Thoracic aorta (tissue), 2 donors: Measurements from ENCODE around the gene RNASE7. TPM values are rescaled to one million over a fixed set of nuclear protein-coding genes. Genes with fewer than 3 reads are reported as not detected.

Experiments
- ATAC-seq: fragments of 150-250 bp; one replicate; pipeline ENCODE4 v1.8.0; 2017; ENCODE audit warnings: low read depth; ENCODE audit not compliant: insufficient number of reproducible peaks, low FRiP score
- DNase-seq: peaks from one replicate; pipeline ENCODE4 v3.0.0-alpha.2; 2020; ENCODE audit warnings: low spot score
- H3K27ac ChIP-seq, 2 donors: fragments of 200-600 bp; sonication (generic); 1 replicate in 1 of 2; 2 replicates in 1 of 2; pipeline ENCODE4 v1.5.1; 2016; ENCODE audit warnings: mild to moderate bottlenecking in 2 of 2, moderate library complexity in 2 of 2
- H3K27me3 ChIP-seq: fragments of 200-600 bp; sonication (generic); replicated peaks from 2 replicates; pipeline ENCODE4 v1.6.0; 2016; ENCODE audit warnings: mild to moderate bottlenecking; ENCODE audit not compliant: insufficient read depth
- H3K36me3 ChIP-seq: fragments of 200-600 bp; sonication (generic); one replicate; pipeline ENCODE4 v1.5.1; 2016
- H3K4me1 ChIP-seq, 2 donors: fragments of 200-600 bp; sonication (generic); 1 replicate in 1 of 2; 2 replicates in 1 of 2; pipeline versions ENCODE4 v1.5.1 to v1.6.0; 2016; ENCODE audit warnings: low read depth in 2 of 2, mild to moderate bottlenecking in 1 of 2; ENCODE audit not compliant: control insufficient read depth in 1 of 2
- H3K4me3 ChIP-seq: fragments of 200-600 bp; sonication (generic); 2 replicates; pipeline ENCODE4 v1.5.1; 2016; ENCODE audit warnings: mild to moderate bottlenecking
- H3K9me3 ChIP-seq: fragments of 200-600 bp; sonication (generic); 2 replicates; pipeline ENCODE4 v1.5.1; 2016
- CTCF ChIP-seq: fragments of 200-600 bp; sonication (generic); IDR thresholded peaks from one replicate; pipeline ENCODE4 v1.5.1; 2019; ENCODE audit warnings: antibody characterized with exemption
- total RNA-seq, 2 donors: library from RNA; depleted of rRNA; stranded (reverse); fragments of >200 nt; gene quantifications; one replicate each; pipeline versions ENCODE4 v1.1.0 to v1.2.3, GENCODE V29; 2016

Gene RNASE7
- total RNA-seq, 2 donors from 2014 or later = 0.27 TPM; not detected in 1

GRCh38 chr14:21077672-21078071 is 35.5 kb downstream of the RNASE7 start:
- DNase-seq (no peak), ATAC-seq (no peak)
- H3K9me3 ChIP-seq = no peaks in the 10 kb centered on the region
- peaks cover 0 to 3% of the 10 kb centered on the region in 2 donors for H3K4me1 ChIP-seq
- no peak overlapping the region for H3K4me3 ChIP-seq
- H3K36me3 ChIP-seq = peaks cover 81% of the 10 kb centered on the region
- H3K27me3 ChIP-seq = no peaks in the 10 kb centered on the region
- TF ChIP-seq CTCF = no peak
- H3K27ac ChIP-seq = no peak overlapping the region

- Histone ChIP-seq H3K27me3 (no peaks in the 10 kb centered on the region), H3K4me3 (no peak overlapping the region), H3K36me3 (peaks cover 85% of the 10 kb centered on the region), H3K9me3 (no peaks in the 10 kb centered on the region), H3K27ac (no peak overlapping the region), H3K4me1 (no peaks in the 10 kb centered on the region)
- ATAC-seq = no peak
- DNase-seq = no peak
- no peak for TF ChIP-seq CTCF
These were observed 36.1 kb downstream of the RNASE7 start for GRCh38 chr14:21078287-21078686.

GRCh38 chr14:21078726-21079125 is 36.6 kb downstream of the RNASE7 start:
- H3K27ac ChIP-seq = no peak overlapping the region
- no peak overlapping the region for H3K4me3 ChIP-seq
- H3K4me1 ChIP-seq = no peaks in the 10 kb centered on the region
- DNase-seq (no peak), ATAC-seq (no peak)
- no peaks in the 10 kb centered on the region for H3K27me3 ChIP-seq
- peaks cover 84% of the 10 kb centered on the region for H3K36me3 ChIP-seq
- no peak for TF ChIP-seq CTCF
- H3K9me3 ChIP-seq = no peaks in the 10 kb centered on the region

DNA sequence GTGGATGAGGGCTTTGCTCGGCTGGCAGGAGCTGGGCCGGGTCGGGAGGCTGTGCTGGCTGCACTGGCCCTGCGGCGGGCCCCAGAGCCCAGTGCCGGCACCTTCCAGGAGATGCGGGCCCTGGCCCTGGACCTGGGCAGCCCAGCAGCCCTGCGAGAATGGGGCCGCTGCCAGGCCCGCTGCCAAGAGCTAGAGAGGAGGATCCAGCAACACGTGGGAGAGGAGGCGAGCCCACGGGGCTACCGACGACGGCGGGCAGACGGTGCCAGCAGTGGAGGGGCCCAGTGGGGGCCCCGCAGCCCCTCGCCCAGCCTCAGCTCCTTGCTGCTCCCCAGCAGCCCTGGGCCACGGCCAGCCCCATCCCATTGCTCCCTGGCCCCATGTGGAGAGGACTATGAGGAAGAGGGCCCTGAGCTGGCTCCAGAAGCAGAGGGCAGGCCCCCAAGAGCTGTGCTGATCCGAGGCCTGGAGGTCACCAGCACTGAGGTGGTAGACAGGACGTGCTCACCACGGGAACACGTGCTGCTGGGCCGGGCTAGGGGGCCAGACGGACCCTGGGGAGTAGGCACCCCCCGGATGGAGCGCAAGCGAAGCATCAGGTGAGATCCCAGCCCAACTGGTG is 39.5 kb downstream of the RNASE7 start:
- ATAC-seq (no peak), DNase-seq (no peak)
- no peaks in the 10 kb centered on the region for H3K27me3 ChIP-seq
- H3K27ac ChIP-seq = no peak overlapping the region
- no peaks in the 10 kb centered on the region for H3K9me3 ChIP-seq
- no peak overlapping the region for H3K4me3 ChIP-seq
- TF ChIP-seq CTCF = no peak
- H3K36me3 ChIP-seq = peaks cover 78% of the 10 kb centered on the region
- no peaks in the 10 kb centered on the region for H3K4me1 ChIP-seq

GRCh38 chr14:21083565-21084325 is 41.6 kb downstream of the RNASE7 start:
- ATAC-seq = no peak
- no peak for TF ChIP-seq CTCF
- no peak for DNase-seq
- Histone ChIP-seq H3K9me3 (no peaks in the 10 kb centered on the region), H3K4me3 (no peak overlapping the region), H3K27ac (no peak overlapping the region), H3K27me3 (no peaks in the 10 kb centered on the region), H3K36me3 (peaks cover 62% of the 10 kb centered on the region), H3K4me1 (no peaks in the 10 kb centered on the region)
